DMS153 (cell line): Measurements from ENCODE around the gene HTRA3.

Experiments
- DNase-seq: peaks from one replicate; lab custom pipeline; 2025; lab: John Stamatoyannopoulos, UW

The HTRA3 gene

DNA sequence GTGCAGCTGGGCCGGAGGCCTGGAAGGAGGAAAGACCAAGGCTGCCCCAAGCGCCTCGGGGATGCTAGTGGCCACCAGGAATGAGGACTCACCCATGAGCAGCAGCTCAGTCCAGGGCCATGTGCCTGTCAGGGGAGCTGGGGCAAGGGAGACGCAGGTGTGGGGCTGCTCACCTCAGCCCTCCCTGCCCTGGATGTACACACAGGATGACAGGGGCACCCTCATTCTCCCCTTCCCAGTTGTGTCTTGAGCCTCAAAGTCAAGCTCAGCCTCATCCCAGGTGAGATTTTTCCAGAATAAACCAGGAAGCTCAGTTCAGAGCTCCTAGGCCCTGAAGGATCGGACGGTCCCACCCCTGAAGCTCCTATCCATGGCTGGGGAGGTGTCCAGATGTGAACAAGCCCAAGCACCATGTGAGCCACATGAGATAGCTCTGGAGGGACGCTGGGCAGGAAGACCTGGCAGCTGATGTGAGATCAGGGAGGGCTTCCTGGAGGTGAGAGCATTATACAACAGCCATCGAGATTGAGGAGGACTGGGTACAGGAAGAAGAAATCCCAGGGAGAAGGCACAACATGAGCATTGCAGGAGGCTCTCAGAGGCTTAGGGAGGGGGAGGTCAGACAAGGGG lies 23.0 kb downstream of the HTRA3 start:
- no peak for DNase-seq

GRCh38 chr4:8293131-8293975 lies 23.8 kb downstream of the HTRA3 start:
- DNase-seq = no peak

DNA sequence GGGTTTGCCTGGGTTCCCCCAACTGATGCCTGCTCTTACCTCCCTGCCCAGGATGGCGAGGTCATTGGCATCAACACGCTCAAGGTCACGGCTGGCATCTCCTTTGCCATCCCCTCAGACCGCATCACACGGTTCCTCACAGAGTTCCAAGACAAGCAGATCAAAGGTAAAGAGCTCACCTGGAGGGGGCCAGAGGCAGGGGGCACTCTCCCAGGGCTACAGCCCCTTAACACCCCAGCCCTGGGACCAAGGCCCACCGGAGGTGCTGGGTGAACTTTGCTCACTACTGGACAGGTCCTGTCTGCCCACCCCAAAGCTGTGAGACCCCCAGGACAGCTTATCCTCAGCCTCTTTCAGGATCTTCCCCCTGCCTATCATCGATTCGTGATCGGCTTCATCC lies 24.5 kb downstream of the HTRA3 start:
- no peak for DNase-seq

GRCh38 chr4:8294775-8295174 lies 25.2 kb downstream of the HTRA3 start:
- DNase-seq = no peak

GRCh38 chr4:8295471-8295870 lies 25.9 kb downstream of the HTRA3 start:
- DNase-seq = no peak

DNA sequence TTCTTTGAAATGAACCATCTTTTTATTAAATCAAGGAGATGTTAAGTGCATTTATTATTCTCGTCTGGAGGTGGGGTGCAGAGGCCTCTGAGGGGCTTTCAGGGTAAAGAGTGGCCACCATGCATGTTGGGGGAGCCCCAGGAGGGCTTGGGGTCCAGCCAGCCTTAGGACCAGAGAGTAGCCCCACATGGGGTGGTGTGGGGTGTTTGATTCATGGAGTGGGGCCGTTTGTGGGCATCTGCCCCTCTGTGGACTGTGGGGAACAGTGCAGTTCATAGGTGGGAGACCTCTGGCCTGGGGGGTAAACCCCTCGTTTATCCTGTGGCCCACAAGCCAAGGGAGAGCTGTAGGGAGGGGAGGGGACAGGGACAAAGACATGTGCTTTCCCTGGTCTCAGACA lies 26.9 kb downstream of the HTRA3 start:
- no peak for DNase-seq

DNA sequence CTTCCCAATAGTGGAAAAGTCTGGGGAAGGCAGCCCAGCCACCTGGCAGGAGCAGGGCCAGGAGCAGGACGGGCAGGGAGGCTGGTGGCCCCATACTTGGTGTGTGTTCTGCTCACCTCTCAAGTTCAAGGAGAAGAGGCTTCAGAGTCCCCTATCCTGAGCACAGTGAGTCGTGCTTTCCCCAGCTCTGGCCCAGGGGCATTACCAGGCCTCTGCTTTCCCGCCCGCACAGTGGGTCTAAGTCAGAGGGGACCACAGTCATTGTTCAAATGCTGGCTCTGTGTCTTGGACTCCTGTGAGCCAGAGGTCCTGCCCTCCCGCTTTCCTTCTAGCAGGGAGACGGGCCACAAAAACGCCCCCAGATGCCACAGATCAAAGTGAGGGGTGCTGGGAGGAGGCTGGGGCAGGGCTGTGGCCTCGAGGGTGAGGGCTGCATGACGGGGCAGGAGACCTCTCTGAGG lies 27.6 kb downstream of the HTRA3 start:
- DNase-seq = no peak

GRCh38 chr4:8297691-8298485 lies 28.3 kb downstream of the HTRA3 start:
- DNase-seq = no peak

DNA sequence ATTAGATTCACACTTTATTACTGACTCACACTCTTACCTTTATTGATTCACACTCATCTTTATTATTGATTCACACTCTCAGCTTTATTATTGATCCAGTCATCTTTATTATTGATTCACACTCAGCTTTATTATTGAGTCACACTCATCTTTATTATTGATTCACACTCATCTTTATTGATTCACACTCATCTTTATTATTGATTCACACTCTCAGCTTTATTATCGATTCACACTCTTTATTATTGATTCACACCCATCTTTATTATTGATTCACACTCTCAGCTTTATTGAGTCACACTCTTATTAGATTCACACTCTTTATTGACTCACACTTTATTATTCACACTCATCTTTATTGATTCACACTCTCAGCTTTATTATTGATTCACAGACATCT lies 31.3 kb downstream of the HTRA3 start:
- DNase-seq = no peak

DNA sequence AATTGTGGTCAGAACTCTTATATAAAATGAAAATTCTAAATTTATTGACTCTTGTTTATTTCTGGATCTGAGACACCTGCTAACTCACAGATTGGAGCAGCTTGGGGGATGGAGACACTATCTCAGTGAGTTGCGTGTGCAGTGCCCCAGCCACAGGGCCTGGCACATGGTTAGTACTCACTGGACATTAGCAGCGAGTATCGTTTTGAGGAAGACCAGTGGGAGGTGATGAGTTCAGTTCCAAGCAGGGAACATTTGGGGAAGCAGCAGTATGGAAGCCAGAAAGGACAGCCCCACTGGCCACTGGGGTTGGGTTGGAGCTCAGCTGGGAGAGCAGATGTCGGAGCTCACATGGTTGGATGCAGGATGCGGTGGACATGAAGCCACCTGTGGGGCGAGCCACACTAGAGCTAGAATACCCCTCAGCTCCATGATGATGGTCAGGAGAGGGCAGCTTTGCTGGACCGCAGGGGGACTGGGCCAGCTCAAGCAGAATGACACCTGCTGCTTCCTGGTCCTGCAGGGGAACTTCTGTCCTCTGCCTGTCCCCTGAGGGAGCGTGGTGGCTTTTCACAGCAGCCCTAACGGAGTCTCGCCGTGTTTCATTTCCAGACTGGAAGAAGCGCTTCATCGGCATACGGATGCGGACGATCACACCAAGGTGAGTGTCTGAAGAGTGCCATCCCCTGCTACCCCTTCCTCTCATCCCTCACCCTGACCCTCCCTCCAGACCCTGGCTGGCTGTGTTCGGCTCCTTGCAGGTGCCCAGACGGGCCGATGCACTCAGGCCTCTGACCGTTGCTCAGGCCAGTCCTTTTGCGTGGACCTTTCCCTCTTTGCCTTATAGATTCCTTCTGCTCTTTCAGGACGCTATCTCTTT lies 32.5 kb downstream of the HTRA3 start:
- no peak for DNase-seq

GRCh38 chr4:8303081-8303480 lies 33.5 kb downstream of the HTRA3 start:
- DNase-seq = no peak

DNA sequence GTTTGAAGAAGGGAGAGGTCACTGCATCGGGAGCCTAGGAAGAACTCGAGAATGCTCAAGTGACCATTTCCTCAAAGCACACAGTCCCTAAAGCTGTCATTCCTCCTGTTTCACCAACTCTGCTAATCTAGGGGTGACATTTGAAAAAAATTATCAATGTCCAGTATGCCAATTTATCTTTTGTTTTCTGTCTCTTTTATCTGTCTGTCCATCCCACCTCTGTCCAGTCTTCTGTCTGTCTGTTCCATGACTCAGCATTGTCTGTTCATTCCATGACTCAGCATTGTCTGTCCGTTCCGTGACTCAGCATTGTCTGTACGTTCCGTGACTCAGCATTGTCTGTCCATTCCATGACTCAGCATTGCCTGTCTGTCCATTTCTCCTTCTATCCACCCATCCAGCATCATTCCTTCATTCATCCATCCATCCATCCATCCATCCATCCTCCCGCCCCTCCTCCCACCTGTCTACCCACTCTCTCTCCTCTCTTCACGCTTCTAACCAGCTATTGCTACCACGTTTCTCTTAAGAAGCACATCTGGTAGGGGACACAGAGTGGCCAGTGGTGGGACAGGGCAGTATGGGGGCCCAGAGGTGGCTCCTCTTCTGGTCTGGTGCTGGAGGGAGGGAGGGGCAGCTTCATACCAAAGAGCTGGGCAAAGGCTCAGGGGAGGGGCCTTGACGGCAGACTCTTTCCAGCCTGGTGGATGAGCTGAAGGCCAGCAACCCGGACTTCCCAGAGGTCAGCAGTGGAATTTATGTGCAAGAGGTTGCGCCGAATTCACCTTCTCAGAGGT lies 34.1 kb downstream of the HTRA3 start:
- no peak for DNase-seq

DNA sequence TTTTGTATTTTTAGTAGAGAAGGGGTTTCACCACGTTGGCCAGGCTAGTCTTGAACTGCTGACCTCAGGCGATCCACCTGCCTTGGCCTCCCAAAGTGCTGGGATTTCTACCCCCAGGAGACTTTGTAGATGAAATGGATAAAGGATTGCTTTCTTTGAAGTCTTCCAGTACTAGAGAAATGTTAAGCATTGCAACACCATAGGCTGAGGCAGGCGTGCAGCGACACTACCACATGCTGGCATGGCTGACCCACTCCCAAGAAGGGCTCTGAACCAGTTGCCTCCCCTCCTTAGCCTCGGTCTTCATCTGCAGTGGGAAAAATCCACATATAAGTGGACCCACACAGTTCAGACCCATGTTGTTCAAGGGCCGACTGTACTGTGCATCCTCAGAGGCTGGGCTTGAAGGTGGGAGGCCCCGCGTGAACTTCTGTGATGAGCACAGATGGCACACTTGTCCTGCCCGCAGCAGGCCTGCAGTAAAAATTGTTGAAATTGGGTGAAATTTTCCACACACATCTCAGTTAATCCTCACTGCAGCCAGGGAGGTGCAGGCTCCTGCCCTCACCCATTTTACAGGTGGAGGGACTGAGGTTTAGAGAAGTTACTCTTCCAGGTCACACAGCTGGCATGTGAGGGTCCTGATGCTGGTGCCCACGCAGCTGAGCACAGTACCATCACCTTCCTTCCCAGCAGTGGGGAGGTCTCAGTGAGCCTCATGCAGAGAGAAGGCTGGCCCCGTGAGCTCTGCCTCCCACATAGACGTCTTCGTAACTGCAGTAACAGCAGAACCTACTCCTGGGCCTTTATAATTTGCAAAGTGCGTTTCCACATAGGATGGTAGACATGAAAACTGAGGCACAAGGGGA lies 35.5 kb downstream of the HTRA3 start:
- DNase-seq = no peak

DNA sequence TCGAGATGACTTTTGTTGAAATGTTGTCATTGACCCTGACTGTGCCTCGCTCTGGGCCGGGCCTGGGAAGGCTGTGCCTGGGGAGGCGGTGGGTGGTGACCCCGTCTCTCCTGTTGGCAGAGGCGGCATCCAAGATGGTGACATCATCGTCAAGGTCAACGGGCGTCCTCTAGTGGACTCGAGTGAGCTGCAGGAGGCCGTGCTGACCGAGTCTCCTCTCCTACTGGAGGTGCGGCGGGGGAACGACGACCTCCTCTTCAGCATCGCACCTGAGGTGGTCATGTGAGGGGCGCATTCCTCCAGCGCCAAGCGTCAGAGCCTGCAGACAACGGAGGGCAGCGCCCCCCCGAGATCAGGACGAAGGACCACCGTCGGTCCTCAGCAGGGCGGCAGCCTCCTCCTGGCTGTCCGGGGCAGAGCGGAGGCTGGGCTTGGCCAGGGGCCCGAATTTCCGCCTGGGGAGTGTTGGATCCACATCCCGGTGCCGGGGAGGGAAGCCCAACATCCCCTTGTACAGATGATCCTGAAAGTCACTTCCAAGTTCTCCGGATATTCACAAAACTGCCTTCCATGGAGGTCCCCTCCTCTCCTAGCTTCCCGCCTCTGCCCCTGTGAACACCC lies 36.4 kb downstream of the HTRA3 start:
- DNase-seq = no peak

DNA sequence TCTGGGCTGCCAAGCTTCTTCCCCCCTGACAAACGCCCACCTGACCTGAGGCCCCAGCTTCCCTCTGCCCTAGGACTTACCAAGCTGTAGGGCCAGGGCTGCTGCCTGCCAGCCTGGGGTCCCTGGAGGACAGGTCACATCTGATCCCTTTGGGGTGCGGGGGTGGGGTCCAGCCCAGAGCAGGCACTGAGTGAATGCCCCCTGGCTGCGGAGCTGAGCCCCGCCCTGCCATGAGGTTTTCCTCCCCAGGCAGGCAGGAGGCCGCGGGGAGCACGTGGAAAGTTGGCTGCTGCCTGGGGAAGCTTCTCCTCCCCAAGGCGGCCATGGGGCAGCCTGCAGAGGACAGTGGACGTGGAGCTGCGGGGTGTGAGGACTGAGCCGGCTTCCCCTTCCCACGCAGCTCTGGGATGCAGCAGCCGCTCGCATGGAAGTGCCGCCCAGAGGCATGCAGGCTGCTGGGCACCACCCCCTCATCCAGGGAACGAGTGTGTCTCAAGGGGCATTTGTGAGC lies 37.0 kb downstream of the HTRA3 start:
- no peak for DNase-seq

DNA sequence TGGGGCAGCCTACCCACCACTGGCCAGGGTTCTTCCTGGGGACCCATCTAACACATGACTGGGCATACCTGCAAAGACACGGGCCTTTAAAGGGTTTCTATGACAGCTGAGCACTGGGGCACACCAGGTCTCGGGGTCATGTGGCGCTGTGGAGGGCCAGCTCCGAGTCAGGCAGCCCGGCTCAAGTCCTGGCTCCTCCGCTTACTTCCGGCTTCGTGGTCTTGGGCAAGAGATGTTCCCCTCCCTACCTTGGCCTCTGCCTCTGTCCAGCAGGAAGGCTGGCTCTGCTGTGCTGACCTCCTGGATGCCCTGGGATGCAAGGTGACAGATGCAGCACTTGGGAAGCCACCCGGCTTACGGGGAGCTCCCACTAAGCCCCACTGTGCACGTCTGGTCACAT lies 37.6 kb downstream of the HTRA3 start:
- no peak for DNase-seq

DNA sequence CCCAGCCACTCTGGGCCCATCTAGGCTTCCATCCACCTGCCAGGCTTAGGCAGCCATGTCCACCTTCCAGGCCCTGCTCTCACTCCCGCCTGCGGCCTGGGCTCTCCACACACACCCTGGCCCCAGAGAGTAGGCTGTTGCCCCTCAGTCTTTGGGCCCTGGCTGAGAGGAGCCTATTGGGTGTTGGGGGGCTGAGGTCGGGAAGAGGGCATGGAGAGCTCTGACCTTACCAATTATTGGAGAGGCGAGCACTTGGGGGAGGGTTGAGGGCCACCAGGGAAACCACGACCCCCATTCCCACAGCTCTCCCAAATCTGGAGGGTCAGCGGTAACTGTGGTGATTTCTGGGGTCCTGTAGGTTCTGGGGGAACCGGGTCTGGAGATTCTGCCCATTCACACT lies 38.2 kb downstream of the HTRA3 start:
- no peak for DNase-seq

GRCh38 chr4:8308144-8308543 lies 38.6 kb downstream of the HTRA3 start:
- no peak for DNase-seq
